Effector memory CD8-positive, alpha-beta T cell (primary cell): Measurements from ENCODE around the gene VPS13D.
A peak's percentile ranks its signal among the peaks of the same experiment; 100 is the strongest.
"Not testable (repeated sequence)": the region's sequence is repeated elsewhere in the genome, so short reads cannot be mapped to it uniquely, and the experiment has no call there.

ENCODE experiments used
- ATAC-seq: fragments of 150-1000 bp; cut with Tn5 transposase; replicated peaks from 2 replicates; pipeline ENCODE4 v1.10.0; 2021; ENCODE audit warnings: mild to moderate bottlenecking, moderate library complexity
- DNase-seq, 3 experiments: peaks; one replicate each; pipeline ENCODE4 v3.0.0; 2021
- H3K27ac Mint-ChIP-seq, 2 donors: one replicate each; pipeline ENCODE4 v1.8.0; 2022; ENCODE audit warnings: mild to moderate bottlenecking in 2 of 2, mixed read lengths in 2 of 2, moderate library complexity in 2 of 2
- H3K27me3 Mint-ChIP-seq, 2 donors: one replicate each; pipeline ENCODE4 v1.8.0; 2022; ENCODE audit warnings: mixed read lengths in 2 of 2
- H3K36me3 Mint-ChIP-seq: one replicate; pipeline ENCODE4 v1.8.0; 2022; ENCODE audit warnings: mild to moderate bottlenecking, moderate library complexity, mixed read lengths; ENCODE audit not compliant: insufficient read depth
- H3K4me1 Mint-ChIP-seq, 2 donors: one replicate each; pipeline ENCODE4 v1.8.0; 2022; ENCODE audit warnings: low read depth in 2 of 2, mixed read lengths in 2 of 2
- H3K4me3 Mint-ChIP-seq, 2 donors: one replicate each; pipeline ENCODE4 v1.8.0; 2022; ENCODE audit warnings: mild to moderate bottlenecking in 2 of 2, mixed read lengths in 2 of 2, moderate library complexity in 2 of 2
- H3K9me3 Mint-ChIP-seq, 2 donors: one replicate each; pipeline ENCODE4 v1.8.0; 2022; ENCODE audit warnings: mixed read lengths in 2 of 2

The VPS13D gene

GRCh38 chr1:12387641-12388040 lies 157.8 kb downstream of the VPS13D start:
- no peak for DNase-seq
- Mint-ChIP-seq H3K27me3 (no peaks in the 10 kb centered on the region), H3K36me3 (peaks cover 32% of the 10 kb centered on the region), H3K4me3 (no peak overlapping the region), H3K27ac (no peak overlapping the region), H3K4me1 (peaks cover 11 to 29% of the 10 kb centered on the region in 2 donors), H3K9me3 (peaks cover 0 to 3% of the 10 kb centered on the region in 2 donors)
- no peak for ATAC-seq

- H3K27me3 Mint-ChIP-seq, H3K4me3 Mint-ChIP-seq: not testable (repeated sequence)
These were observed 160.5 kb downstream of the VPS13D start for GRCh38 chr1:12390296-12390695.

GRCh38 chr1:12397462-12398450 lies 167.9 kb downstream of the VPS13D start:
- H3K27ac Mint-ChIP-seq = peak overlapping the region in 1 of 2 donors; percentile 16

More at GRCh38 chr1:12390296-12390695, 160.5 kb downstream of the VPS13D start:
- not testable (repeated sequence) for H3K27ac Mint-ChIP-seq, DNase-seq, H3K9me3 Mint-ChIP-seq, ATAC-seq
- H3K4me1 Mint-ChIP-seq = peaks cover 5 to 15% of the 10 kb centered on the region in 2 donors
- H3K36me3 Mint-ChIP-seq = peaks cover 31% of the 10 kb centered on the region

GRCh38 chr1:12398479-12398878 lies 168.6 kb downstream of the VPS13D start:
- Mint-ChIP-seq H3K9me3 (no peaks in the 10 kb centered on the region), H3K36me3 (peaks cover 12% of the 10 kb centered on the region), H3K27me3 (no peaks in the 10 kb centered on the region), H3K4me1 (peaks cover 7 to 9% of the 10 kb centered on the region in 2 donors), H3K4me3 (no peak overlapping the region), H3K27ac (no peak overlapping the region)
- no peak for ATAC-seq
- no peak for DNase-seq

More at GRCh38 chr1:12397462-12398450, 167.9 kb downstream of the VPS13D start:
- H3K27me3 Mint-ChIP-seq = no peaks in the 10 kb centered on the region
- H3K36me3 Mint-ChIP-seq = peaks cover 9% of the 10 kb centered on the region
- H3K9me3 Mint-ChIP-seq = no peaks in the 10 kb centered on the region
- H3K4me3 Mint-ChIP-seq = no peak overlapping the region
- no peak for DNase-seq
- ATAC-seq = no peak
- H3K4me1 Mint-ChIP-seq = peaks cover 7 to 9% of the 10 kb centered on the region in 2 donors

- H3K27me3 Mint-ChIP-seq = no peaks in the 10 kb centered on the region
- H3K4me3 Mint-ChIP-seq = no peak overlapping the region
- H3K36me3 Mint-ChIP-seq = peaks cover 22% of the 10 kb centered on the region
- H3K9me3 Mint-ChIP-seq = no peaks in the 10 kb centered on the region
- peak overlapping the region in 1 of 2 donors; percentile 62 for H3K27ac Mint-ChIP-seq
- DNase-seq = no peak
- no peak for ATAC-seq
- peaks cover 7 to 9% of the 10 kb centered on the region in 2 donors for H3K4me1 Mint-ChIP-seq
These were observed 170.3 kb downstream of the VPS13D start for GRCh38 chr1:12400027-12400693.

- peaks cover 27% of the 10 kb centered on the region for H3K36me3 Mint-ChIP-seq
- no peaks in the 10 kb centered on the region for H3K27me3 Mint-ChIP-seq
- no peak for ATAC-seq
- no peaks in the 10 kb centered on the region for H3K9me3 Mint-ChIP-seq
- no peak for DNase-seq
- peaks cover 7 to 13% of the 10 kb centered on the region in 2 donors for H3K4me1 Mint-ChIP-seq
- H3K4me3 Mint-ChIP-seq = no peak overlapping the region
- H3K27ac Mint-ChIP-seq = no peak overlapping the region
These were observed 172.4 kb downstream of the VPS13D start for GRCh38 chr1:12402159-12402673.

GRCh38 chr1:12402842-12403241 lies 173.0 kb downstream of the VPS13D start:
- H3K4me3 Mint-ChIP-seq = no peak overlapping the region
- no peaks in the 10 kb centered on the region for H3K9me3 Mint-ChIP-seq
- peaks cover under 1 to 11% of the 10 kb centered on the region in 2 donors for H3K4me1 Mint-ChIP-seq
- ATAC-seq (no peak), DNase-seq (no peak)
- H3K27me3 Mint-ChIP-seq = no peaks in the 10 kb centered on the region
- H3K36me3 Mint-ChIP-seq = peaks cover 27% of the 10 kb centered on the region
- no peak overlapping the region for H3K27ac Mint-ChIP-seq

GRCh38 chr1:12404918-12405317 lies 175.1 kb downstream of the VPS13D start:
- ATAC-seq (no peak), DNase-seq (no peak)
- H3K36me3 Mint-ChIP-seq = peaks cover 27% of the 10 kb centered on the region
- no peak overlapping the region for H3K27ac Mint-ChIP-seq
- H3K9me3 Mint-ChIP-seq = no peaks in the 10 kb centered on the region
- H3K4me3 Mint-ChIP-seq = no peak overlapping the region
- peaks cover 2 to 10% of the 10 kb centered on the region in 2 donors for H3K4me1 Mint-ChIP-seq
- no peaks in the 10 kb centered on the region for H3K27me3 Mint-ChIP-seq

GRCh38 chr1:12405325-12406210 lies 175.7 kb downstream of the VPS13D start:
- Mint-ChIP-seq H3K27me3 (no peaks in the 10 kb centered on the region), H3K4me3 (no peak overlapping the region), H3K36me3 (peaks cover 27% of the 10 kb centered on the region), H3K9me3 (no peaks in the 10 kb centered on the region), H3K27ac (no peak overlapping the region), H3K4me1 (peaks cover 2 to 10% of the 10 kb centered on the region in 2 donors)
- no peak for DNase-seq
- ATAC-seq = no peak

GRCh38 chr1:12406211-12407021 lies 176.6 kb downstream of the VPS13D start:
- Mint-ChIP-seq H3K9me3 (no peaks in the 10 kb centered on the region), H3K36me3 (peaks cover 27% of the 10 kb centered on the region), H3K4me1 (peaks cover 2 to 10% of the 10 kb centered on the region in 2 donors), H3K4me3 (no peak overlapping the region), H3K27ac (no peak overlapping the region), H3K27me3 (no peaks in the 10 kb centered on the region)
- ATAC-seq (no peak), DNase-seq (no peak)

GRCh38 chr1:12407050-12407961 lies 177.5 kb downstream of the VPS13D start:
- Mint-ChIP-seq H3K36me3 (peaks cover 27% of the 10 kb centered on the region), H3K4me3 (no peak overlapping the region), H3K4me1 (peaks cover 2 to 10% of the 10 kb centered on the region in 2 donors), H3K27ac (no peak overlapping the region), H3K27me3 (no peaks in the 10 kb centered on the region), H3K9me3 (no peaks in the 10 kb centered on the region)
- peak; percentile 50 for ATAC-seq
- peak in 1 of 3 experiments; percentile 10 for DNase-seq
